ENCODE results near the gene IGFBP3. TPM values are rescaled to one million over a fixed set of nuclear protein-coding genes. Genes with fewer than 3 reads are reported as not detected.

Gene IGFBP3
- total RNA-seq, 1 donor, result 0.27 TPM

GRCh38 chr7:45923818-45924217 lies 2.7 kb upstream of the IGFBP3 start:
- no peak for DNase-seq (ENCODE audit: low read depth in 2 of 3, low spot score in 2 of 3)

- peak in 2 of 3 donors; percentile 57 to 75 for DNase-seq (ENCODE audit: low read depth in 2 of 3, low spot score in 2 of 3)
Observed at GRCh38 chr7:45923290-45923689, 2.2 kb upstream of the IGFBP3 start.

GRCh38 chr7:45922810-45923209 lies 1.7 kb upstream of the IGFBP3 start:
- no peak for DNase-seq (ENCODE audit: low read depth in 2 of 3, low spot score in 2 of 3)

GRCh38 chr7:45921699-45922519 lies 837 bp upstream of the IGFBP3 start:
- DNase-seq (ENCODE audit: low read depth in 2 of 3, low spot score in 2 of 3), result peak in 2 of 3 donors; percentile 37 to 43

- DNase-seq (ENCODE audit: low read depth in 2 of 3, low spot score in 2 of 3), result no peak
Observed at GRCh38 chr7:45921381-45921698, 268 bp upstream of the IGFBP3 start.

GRCh38 chr7:45919993-45920459 lies 1.0 kb downstream of the IGFBP3 start:
- no peak for DNase-seq (ENCODE audit: low read depth in 2 of 3, low spot score in 2 of 3)

- no peak for DNase-seq (ENCODE audit: low read depth in 2 of 3, low spot score in 2 of 3)
Observed at GRCh38 chr7:45919231-45919784, 1.8 kb downstream of the IGFBP3 start.

GRCh38 chr7:45918556-45918955 lies 2.5 kb downstream of the IGFBP3 start:
- no peak for DNase-seq (ENCODE audit: low read depth in 2 of 3, low spot score in 2 of 3)

- peak in 2 of 3 donors; percentile 54 to 73 for DNase-seq (ENCODE audit: low read depth in 2 of 3, low spot score in 2 of 3)
Observed at GRCh38 chr7:45917658-45918057, 3.4 kb downstream of the IGFBP3 start.

- DNase-seq (ENCODE audit: low read depth in 2 of 3, low spot score in 2 of 3), result no peak
Observed at GRCh38 chr7:45917064-45917463, 4.0 kb downstream of the IGFBP3 start.

GRCh38 chr7:45915606-45916005 lies 5.5 kb downstream of the IGFBP3 start:
- no peak for DNase-seq (ENCODE audit: low read depth in 2 of 3, low spot score in 2 of 3)

GRCh38 chr7:45914911-45915310 lies 6.2 kb downstream of the IGFBP3 start:
- DNase-seq (ENCODE audit: low read depth in 2 of 3, low spot score in 2 of 3), result no peak

- no peak for DNase-seq (ENCODE audit: low read depth in 2 of 3, low spot score in 2 of 3)
Observed at GRCh38 chr7:45912972-45913371, 8.1 kb downstream of the IGFBP3 start.

GRCh38 chr7:45911311-45911710 lies 9.8 kb downstream of the IGFBP3 start:
- no peak for DNase-seq (ENCODE audit: low read depth in 2 of 3, low spot score in 2 of 3)

GRCh38 chr7:45910855-45911254 lies 10.2 kb downstream of the IGFBP3 start:
- no peak for DNase-seq (ENCODE audit: low read depth in 2 of 3, low spot score in 2 of 3)

- DNase-seq (ENCODE audit: low read depth in 2 of 3, low spot score in 2 of 3), result no peak
Observed at GRCh38 chr7:45909561-45909960, 11.5 kb downstream of the IGFBP3 start.

- no peak for DNase-seq (ENCODE audit: low read depth in 2 of 3, low spot score in 2 of 3)
Observed at GRCh38 chr7:45902820-45903219, 18.3 kb downstream of the IGFBP3 start.

GRCh38 chr7:45901566-45901965 lies 19.5 kb downstream of the IGFBP3 start:
- DNase-seq (ENCODE audit: low read depth in 2 of 3, low spot score in 2 of 3), result no peak

GRCh38 chr7:45898222-45898621 lies 22.9 kb downstream of the IGFBP3 start:
- no peak for DNase-seq (ENCODE audit: low read depth in 2 of 3, low spot score in 2 of 3)

GRCh38 chr7:45897042-45897690 lies 23.9 kb downstream of the IGFBP3 start:
- DNase-seq (ENCODE audit: low read depth in 2 of 3, low spot score in 2 of 3), result no peak

GRCh38 chr7:45894665-45895062 lies 26.4 kb downstream of the IGFBP3 start:
- DNase-seq (ENCODE audit: low read depth in 2 of 3, low spot score in 2 of 3), result no peak
